Upper lobe of left lung (tissue), 6 donors: ENCODE results near the gene HAAO. TPM values are rescaled to one million over a fixed set of nuclear protein-coding genes. Genes with fewer than 3 reads are reported as not detected.

ENCODE experiments used
- ATAC-seq, 2 donors: fragments of 200-7000 bp; cut with Tn5 transposase; one replicate each; pipeline ENCODE4 v1.9.1; 2022; ENCODE audit warnings: mild to moderate bottlenecking in 2 of 2, moderate library complexity in 2 of 2; ENCODE audit not compliant: low FRiP score in 2 of 2
- DNase-seq, 2 donors: peaks; one replicate each; pipeline ENCODE4 v3.0.0-alpha.2; 2019 to 2020
- H3K27ac ChIP-seq, 4 donors: fragments of 200-600 bp; sonication (generic); one replicate each; pipeline ENCODE4 v1.5.1; 2016 to 2019
- H3K27me3 ChIP-seq, 4 donors: fragments of 200-600 bp; sonication (generic); one replicate each; pipeline ENCODE4 v1.5.1; 2017 to 2019
- H3K36me3 ChIP-seq, 4 donors: fragments of 200-600 bp; sonication (generic); one replicate each; pipeline ENCODE4 v1.5.1; 2016 to 2019
- H3K4me1 ChIP-seq, 4 donors: fragments of 200-600 bp; sonication (generic); one replicate each; pipeline ENCODE4 v1.5.1; 2018 to 2019
- H3K4me3 ChIP-seq, 4 donors: fragments of 200-600 bp; sonication (generic); one replicate each; pipeline ENCODE4 v1.5.1; 2017 to 2019; ENCODE audit warnings: mild to moderate bottlenecking in 2 of 4, moderate library complexity in 1 of 4
- H3K9me3 ChIP-seq, 4 donors: fragments of 200-600 bp; sonication (generic); one replicate each; pipeline ENCODE4 v1.5.1; 2018 to 2019
- EP300 ChIP-seq, 4 donors: sonication (generic); formaldehyde crosslinking; IDR thresholded peaks; one replicate each; pipeline ENCODE4 v1.5.1; 2017; ENCODE audit warnings: antibody characterized with exemption in 4 of 4, control low read depth in 2 of 4
- POLR2A ChIP-seq, 4 donors: fragments of 450-650 bp; IDR thresholded peaks; one replicate each; pipeline ENCODE4 v1.5.1; 2016 to 2017; ENCODE audit warnings: antibody characterized with exemption in 4 of 4, mild to moderate bottlenecking in 2 of 4
- POLR2AphosphoS5 ChIP-seq, 2 donors: sonication (generic); formaldehyde crosslinking; IDR thresholded peaks; one replicate each; pipeline ENCODE4 v1.5.1; 2017; ENCODE audit warnings: antibody characterized with exemption in 2 of 2
- WGBS, 2 donors: methylation state at CpG; one replicate each; pipeline ENCODE4 v1.1.5; 2017 to 2018; 5-methylcytosine and 5-hydroxymethylcytosine counted together
- total RNA-seq, 6 donors: library from RNA; depleted of rRNA in 4 of 6; stranded (reverse); fragments of >200 nt in 4 of 6; gene quantifications; one replicate each; pipeline versions ENCODE4 v1.1.0 to v1.2.1, GENCODE V29; 2016 to 2021
- TF ChIP-seq, protein P1 (sequence below), 6 experiments: fragments of 450-650 bp in 4 of 6; fragments of 200-600 bp in 2 of 6; sonication (generic) in 2 of 6; IDR thresholded peaks; one replicate each; pipeline ENCODE4 v1.5.1; 2016 to 2019; ENCODE audit warnings: antibody characterized with exemption in 6 of 6
- donor health status: DM: no; HTN: no; CAD: no; lungs with moderate emphysema.
- donor health status: DM: no; HTN: yes; CAD: no; lungs with severe emphysema.

HAAO gene
- total RNA-seq, 6 donors from 2014 or later = 1.8 to 9.4 (median 7.1) TPM

DNA sequence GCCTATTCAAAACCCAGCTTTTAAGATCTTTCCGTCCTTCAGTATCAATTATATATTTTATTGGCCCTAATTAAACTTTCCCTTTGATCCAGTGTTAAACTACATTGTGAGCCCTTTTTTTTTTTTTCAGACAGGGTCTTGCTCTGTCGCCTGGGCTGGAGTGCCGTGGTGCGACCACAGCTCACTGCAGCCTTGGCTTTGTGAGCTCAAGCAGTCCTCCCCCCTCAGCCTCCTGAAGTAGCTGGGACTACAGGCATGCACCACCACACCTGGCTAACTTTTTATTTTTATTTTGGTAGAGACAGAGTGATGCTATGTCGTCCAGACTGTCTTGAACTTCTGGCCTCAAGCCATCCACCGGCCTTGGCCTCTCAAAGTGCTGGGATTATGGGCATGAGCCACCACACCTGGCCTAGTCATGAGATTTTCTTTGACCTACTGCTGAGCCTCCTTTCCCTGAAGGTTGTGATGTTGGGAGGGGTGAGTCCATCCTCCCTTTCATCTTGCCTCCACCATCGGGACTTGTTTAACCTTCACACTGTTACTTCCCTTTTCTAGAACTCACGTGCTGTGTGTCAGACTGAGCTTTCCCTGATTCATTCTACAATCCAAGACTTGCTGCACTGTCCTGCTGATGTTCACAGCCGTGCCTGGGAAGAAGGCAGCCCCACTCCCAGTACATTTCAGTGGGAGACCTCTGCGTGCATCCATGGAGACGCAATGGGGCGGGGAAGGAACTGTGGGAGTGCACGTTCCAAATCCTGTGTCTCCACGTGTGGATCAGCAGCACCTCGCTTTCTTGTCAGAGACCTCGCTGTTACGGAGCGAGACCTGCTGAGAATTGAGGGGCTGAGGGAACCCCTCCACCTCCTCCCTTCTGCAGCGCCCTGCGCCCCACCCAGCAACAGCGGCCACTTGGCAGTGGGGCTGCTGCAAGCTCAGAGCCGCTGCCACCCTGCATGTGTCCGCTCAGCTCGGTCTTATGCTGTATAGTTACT lies 39.3 kb downstream of the HAAO start:
- H3K27ac ChIP-seq = peak overlapping the region in 2 of 4 donors; percentile 35 to 56
- WGBS, 2 donors = 86 to 89% methylated on average over 24 of the region's 24 CpGs
- H3K27me3 ChIP-seq = no peaks in the 10 kb centered on the region
- DNase-seq (no peak), ATAC-seq (peak in 1 of 2 donors; percentile 64)
- H3K9me3 ChIP-seq = no peaks in the 10 kb centered on the region
- H3K36me3 ChIP-seq = peaks cover 0 to 17% (median 8%) of the 10 kb centered on the region in 4 donors
- H3K4me1 ChIP-seq = peaks cover 0 to 13% (median 7%) of the 10 kb centered on the region in 4 donors
- no peak overlapping the region for H3K4me3 ChIP-seq
- TF ChIP-seq, protein P1, sequence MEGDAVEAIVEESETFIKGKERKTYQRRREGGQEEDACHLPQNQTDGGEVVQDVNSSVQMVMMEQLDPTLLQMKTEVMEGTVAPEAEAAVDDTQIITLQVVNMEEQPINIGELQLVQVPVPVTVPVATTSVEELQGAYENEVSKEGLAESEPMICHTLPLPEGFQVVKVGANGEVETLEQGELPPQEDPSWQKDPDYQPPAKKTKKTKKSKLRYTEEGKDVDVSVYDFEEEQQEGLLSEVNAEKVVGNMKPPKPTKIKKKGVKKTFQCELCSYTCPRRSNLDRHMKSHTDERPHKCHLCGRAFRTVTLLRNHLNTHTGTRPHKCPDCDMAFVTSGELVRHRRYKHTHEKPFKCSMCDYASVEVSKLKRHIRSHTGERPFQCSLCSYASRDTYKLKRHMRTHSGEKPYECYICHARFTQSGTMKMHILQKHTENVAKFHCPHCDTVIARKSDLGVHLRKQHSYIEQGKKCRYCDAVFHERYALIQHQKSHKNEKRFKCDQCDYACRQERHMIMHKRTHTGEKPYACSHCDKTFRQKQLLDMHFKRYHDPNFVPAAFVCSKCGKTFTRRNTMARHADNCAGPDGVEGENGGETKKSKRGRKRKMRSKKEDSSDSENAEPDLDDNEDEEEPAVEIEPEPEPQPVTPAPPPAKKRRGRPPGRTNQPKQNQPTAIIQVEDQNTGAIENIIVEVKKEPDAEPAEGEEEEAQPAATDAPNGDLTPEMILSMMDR (IDR thresholded peaks at IDR 0.05) = no peak
- TF ChIP-seq POLR2AphosphoS5 (IDR thresholded peaks at IDR 0.05) (no peak), EP300 (IDR thresholded peaks at IDR 0.05) (no peak), POLR2A (IDR thresholded peaks at IDR 0.05) (no peak)

DNA sequence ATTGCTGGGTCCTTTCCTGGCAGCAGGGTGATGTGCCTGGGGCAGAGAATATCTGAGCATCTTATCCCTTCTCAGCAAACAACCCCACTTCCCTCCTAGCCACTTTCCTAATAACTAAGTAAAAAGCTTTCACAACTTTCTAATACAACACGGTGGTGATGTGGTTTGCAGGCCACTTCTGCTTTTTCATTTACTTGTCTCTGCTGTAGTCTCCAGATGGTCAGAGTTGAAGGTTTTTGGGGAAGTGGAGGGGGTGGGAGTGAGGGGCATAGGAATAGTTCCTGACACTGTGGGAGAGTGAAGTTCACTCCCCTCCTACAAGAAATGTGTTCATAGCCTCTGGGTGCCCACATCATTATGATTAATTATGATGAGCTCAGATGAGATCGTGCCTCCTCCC lies 40.1 kb downstream of the HAAO start:
- H3K4me1 ChIP-seq = peaks cover 0 to 13% (median 9%) of the 10 kb centered on the region in 4 donors
- ATAC-seq = peak; percentile 68 to 84

DNA sequence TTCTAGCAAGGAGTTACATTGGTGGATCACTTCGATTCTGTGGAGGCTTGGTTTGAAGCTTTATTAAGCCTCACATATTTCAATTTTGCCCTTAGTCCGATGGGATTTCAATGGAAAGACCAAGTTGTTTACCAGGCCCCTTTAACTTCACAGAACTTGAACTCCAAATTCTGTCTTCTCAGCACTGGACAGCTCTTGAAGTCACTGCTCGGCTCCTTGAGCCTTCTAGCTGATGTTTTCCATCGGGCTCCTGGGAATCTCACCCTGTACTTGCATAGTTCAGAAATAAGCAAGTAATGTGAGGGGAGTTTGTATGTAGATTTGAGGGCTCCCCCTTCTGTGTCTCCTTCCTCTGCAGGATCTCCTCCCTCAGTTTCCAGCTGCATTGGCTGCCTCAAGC lies 43.5 kb downstream of the HAAO start:
- DNase-seq = no peak
- no peak for ATAC-seq
- WGBS, 2 donors = 86 to 89% methylated on average over 4 of the region's 4 CpGs
- TF ChIP-seq POLR2A (IDR thresholded peaks at IDR 0.05) = no peak
- TF ChIP-seq EP300 (IDR thresholded peaks at IDR 0.05) = no peak
- TF ChIP-seq, protein P1 (IDR thresholded peaks at IDR 0.05) = no peak
- TF ChIP-seq POLR2AphosphoS5 (IDR thresholded peaks at IDR 0.05) = no peak
- Histone ChIP-seq H3K4me3 (no peak overlapping the region), H3K36me3 (peaks cover 0 to 11% (median 3%) of the 10 kb centered on the region in 4 donors), H3K27ac (no peak overlapping the region), H3K9me3 (no peaks in the 10 kb centered on the region), H3K27me3 (no peaks in the 10 kb centered on the region), H3K4me1 (peaks cover 0 to 17% (median 10%) of the 10 kb centered on the region in 4 donors)

More for the DNA sequence above, 40.1 kb downstream of the HAAO start:
- Histone ChIP-seq H3K36me3 (peaks cover 0 to 17% (median 8%) of the 10 kb centered on the region in 4 donors), H3K27me3 (no peaks in the 10 kb centered on the region), H3K4me3 (no peak overlapping the region), H3K27ac (peak overlapping the region in 3 of 4 donors; percentile 35 to 56 (median 42)), H3K9me3 (no peaks in the 10 kb centered on the region)
- TF ChIP-seq EP300 (IDR thresholded peaks at IDR 0.05) = no peak
- TF ChIP-seq, protein P1 (IDR thresholded peaks at IDR 0.05) = no peak
- no peak for TF ChIP-seq POLR2AphosphoS5 (IDR thresholded peaks at IDR 0.05)
- no peak for TF ChIP-seq POLR2A (IDR thresholded peaks at IDR 0.05)
- 50 to 52% methylated on average over 2 of the region's 2 CpGs for WGBS, 2 donors
- DNase-seq = peak in 1 of 2 donors; percentile 70

- Histone ChIP-seq H3K27ac (no peak overlapping the region), H3K9me3 (no peaks in the 10 kb centered on the region), H3K4me3 (no peak overlapping the region), H3K4me1 (peaks cover 0 to 17% (median 7%) of the 10 kb centered on the region in 4 donors), H3K27me3 (no peaks in the 10 kb centered on the region), H3K36me3 (peaks cover 0 to 3% (median 0%) of the 10 kb centered on the region in 4 donors)
- DNase-seq = peak in 1 of 2 donors; percentile 54
- TF ChIP-seq POLR2A (IDR thresholded peaks at IDR 0.05) (no peak), EP300 (IDR thresholded peaks at IDR 0.05) (no peak)
- peak in 1 of 2 donors; percentile 47 for ATAC-seq
- WGBS, 2 donors = 63 to 87% methylated on average over 3 of the region's 3 CpGs
Observed at GRCh38 chr2:42747422-42747821, 45.0 kb downstream of the HAAO start.

DNA sequence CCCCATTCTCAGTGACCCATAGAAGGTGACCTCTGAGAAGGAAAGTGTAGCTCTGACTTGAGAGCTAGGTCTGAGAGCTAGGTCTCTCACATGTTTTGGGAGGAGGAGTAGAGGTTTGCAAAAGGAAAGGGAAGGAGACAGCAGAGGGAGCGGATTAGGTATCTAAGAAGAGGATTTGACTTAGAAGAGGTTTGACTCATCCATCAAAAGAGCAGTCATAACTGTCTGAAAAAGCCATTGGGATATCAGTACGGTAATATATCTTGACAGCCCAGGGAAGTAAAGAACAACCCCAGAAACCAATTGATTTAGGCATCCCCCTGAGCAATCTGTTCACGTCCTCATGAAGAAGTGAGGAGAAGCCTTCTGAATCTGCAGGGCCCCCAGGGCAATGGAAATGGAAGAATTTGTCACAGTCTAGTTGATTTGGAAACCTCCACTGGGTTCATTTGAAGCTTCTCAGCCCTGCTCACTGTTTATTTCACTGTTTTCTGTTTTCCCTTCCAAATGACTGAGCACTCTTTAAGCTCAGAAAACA lies 47.8 kb downstream of the HAAO start:
- no peak for ATAC-seq

More for the DNA sequence above, 47.8 kb downstream of the HAAO start:
- Histone ChIP-seq H3K4me1 (peaks cover 0 to 14% (median 2%) of the 10 kb centered on the region in 4 donors), H3K36me3 (peaks cover 0 to 6% (median 0%) of the 10 kb centered on the region in 4 donors), H3K27me3 (no peaks in the 10 kb centered on the region), H3K27ac (no peak overlapping the region), H3K9me3 (no peaks in the 10 kb centered on the region), H3K4me3 (no peak overlapping the region)
- WGBS, 2 donors = 95 to 96% methylated on average over 3 of the region's 3 CpGs
- TF ChIP-seq, protein P1 (IDR thresholded peaks at IDR 0.05) = no peak
- TF ChIP-seq POLR2AphosphoS5 (IDR thresholded peaks at IDR 0.05) (no peak), EP300 (IDR thresholded peaks at IDR 0.05) (no peak), POLR2A (IDR thresholded peaks at IDR 0.05) (no peak)
- DNase-seq = no peak
